GM18502 (cell line): ENCODE results near the gene UBAC1.

Source experiments
- ATAC-seq: cut with Tn5 transposase; IDR thresholded peaks from one replicate; pipeline ENCODE4 v1.9.1; 2021; ENCODE audit warnings: mild to moderate bottlenecking; ENCODE audit not compliant: unreplicated experiment, poor library complexity

The UBAC1 gene

GRCh38 chr9:135994501-135995192 is 33.5 kb upstream of the UBAC1 start:
- ATAC-seq = no peak

GRCh38 chr9:135993765-135994500 is 32.8 kb upstream of the UBAC1 start:
- ATAC-seq = no peak

- ATAC-seq = no peak
Measured at GRCh38 chr9:135993409-135993742, 32.2 kb upstream of the UBAC1 start.

- ATAC-seq = no peak
Measured at GRCh38 chr9:135992486-135993408, 31.6 kb upstream of the UBAC1 start.

GRCh38 chr9:135991771-135992170 is 30.6 kb upstream of the UBAC1 start:
- no peak for ATAC-seq

DNA sequence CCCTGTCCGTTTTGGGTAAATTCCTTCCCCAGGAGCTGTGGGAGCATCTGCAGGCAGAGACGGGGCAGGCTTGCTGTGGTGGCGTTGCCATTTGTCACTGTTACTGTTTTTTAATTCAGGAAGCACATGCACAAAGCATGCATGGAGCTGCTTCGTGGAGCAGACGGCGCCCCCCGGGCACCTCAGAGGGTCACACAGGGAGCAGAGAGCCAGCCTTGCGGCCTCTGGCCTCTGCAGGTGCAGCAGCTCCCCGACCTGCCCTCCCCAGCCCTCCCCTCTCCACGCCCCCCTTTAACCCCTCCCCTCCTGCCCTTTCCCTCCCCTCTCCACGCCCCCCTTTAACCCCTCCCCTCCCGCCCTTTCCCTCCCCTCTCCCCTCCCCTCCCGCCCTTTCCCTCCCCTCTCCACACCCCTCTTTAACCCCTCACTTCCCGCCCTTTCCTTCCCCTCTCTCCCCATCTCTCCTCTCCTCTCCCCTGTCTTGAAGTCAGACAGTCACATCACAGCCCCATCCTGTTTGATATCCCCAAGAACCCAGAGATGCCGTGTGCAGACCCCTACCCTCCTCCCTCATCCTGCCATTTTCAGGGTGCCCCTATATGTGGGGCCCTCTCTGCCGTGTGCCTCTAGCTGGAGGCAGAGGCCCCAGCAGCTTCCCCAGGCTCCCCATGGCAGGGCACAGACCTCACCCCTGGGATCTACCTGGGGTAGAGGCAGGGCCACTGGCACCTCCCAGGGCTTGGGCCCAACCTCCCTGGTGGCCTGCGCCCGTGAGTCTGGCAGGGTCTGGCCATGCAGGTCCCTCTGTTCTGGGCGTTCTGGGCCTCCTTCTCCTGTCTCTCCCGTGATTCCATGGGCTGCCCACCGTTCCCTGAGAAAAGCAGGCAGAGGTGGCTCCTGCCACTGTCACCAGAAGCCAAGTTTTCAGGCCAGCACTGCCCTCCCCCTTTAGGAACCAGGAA is 29.6 kb upstream of the UBAC1 start:
- ATAC-seq = no peak

GRCh38 chr9:135989722-135990467 is 28.7 kb upstream of the UBAC1 start:
- no peak for ATAC-seq

DNA sequence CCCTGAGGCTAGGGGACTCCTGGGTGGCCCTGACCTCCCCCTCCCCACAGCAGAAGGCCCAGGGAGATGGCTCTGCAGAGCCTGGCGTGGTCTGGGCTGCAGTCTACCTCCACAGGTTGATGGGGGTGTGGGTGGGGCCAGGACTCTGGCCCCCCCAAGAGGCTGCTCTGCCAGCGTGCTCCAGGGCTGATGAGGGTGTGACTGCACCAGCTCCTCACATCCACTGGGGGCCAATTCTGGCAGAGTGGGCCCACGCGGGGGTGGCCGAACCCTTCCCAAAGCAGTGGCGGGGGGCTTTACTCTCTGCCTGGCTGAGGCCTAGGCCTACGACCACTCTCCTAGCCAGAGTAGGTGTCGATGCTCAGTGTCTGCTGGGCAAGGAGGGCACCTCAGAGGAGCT is 28.0 kb upstream of the UBAC1 start:
- no peak for ATAC-seq

GRCh38 chr9:135988493-135988892 is 27.3 kb upstream of the UBAC1 start:
- no peak for ATAC-seq

DNA sequence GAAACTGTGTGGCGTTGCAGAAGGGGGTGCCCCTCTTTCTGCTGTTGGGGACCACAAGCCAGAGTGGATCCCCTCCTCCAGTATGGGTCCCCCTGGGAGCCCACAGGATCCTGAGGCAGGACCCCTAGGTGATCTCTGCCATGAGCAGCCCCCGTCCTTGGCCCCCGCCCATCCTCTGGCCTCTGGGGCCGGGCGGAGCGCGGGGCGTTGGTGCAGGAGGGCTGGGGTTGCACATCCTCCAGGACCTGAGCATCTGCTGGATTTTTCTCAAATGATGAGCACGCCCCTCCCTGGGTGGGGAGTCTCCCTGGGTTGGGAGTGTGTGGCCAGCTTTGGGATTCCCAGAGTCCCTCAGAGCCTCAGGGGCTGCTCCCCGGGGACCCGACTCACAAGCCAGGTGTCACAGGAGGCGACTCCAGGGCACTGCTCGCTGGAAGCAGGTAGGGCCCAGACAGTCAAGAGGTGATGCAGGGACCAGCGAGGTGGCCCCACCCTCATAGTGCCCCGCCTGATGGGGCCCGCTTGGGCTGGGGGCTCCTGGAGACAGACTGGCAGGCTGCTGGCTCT is 26.7 kb upstream of the UBAC1 start:
- ATAC-seq = no peak

DNA sequence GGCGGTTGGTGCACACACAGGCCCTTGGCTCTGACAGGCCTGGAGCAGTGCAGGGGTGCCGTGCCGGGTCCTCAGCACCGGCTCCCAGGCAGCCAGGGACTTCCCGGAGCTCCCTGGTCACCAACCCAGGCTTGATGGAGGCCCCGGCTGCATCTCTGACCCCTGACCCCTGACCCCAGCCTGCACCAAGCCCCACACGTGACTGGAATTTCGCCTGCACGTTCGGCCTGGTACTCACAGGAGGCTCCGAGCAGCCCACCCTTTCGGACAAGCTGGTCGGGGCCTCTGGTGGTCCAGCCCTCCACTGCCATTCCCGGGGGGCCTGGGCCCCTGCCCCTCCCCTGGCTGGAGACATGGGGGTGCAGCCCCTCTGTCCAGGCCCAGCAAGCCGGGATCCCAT is 25.4 kb upstream of the UBAC1 start:
- ATAC-seq = no peak

GRCh38 chr9:135985889-135986288 is 24.7 kb upstream of the UBAC1 start:
- no peak for ATAC-seq

DNA sequence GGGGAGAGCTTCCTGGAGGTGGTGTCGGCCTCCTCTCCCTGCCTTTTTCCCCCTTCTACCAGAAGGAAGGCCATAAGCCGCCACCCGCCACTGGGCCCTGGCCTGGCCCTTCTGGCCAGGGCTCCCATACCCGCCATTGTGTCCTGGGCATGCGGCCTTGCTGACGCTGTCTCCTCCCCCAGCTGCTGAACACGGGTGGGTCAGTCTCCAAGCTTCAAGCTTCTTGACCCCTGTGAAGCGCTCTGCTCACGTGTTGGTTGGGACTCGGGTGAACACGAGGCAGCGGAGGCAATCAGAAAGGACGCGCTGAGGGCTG is 24.2 kb upstream of the UBAC1 start:
- no peak for ATAC-seq

DNA sequence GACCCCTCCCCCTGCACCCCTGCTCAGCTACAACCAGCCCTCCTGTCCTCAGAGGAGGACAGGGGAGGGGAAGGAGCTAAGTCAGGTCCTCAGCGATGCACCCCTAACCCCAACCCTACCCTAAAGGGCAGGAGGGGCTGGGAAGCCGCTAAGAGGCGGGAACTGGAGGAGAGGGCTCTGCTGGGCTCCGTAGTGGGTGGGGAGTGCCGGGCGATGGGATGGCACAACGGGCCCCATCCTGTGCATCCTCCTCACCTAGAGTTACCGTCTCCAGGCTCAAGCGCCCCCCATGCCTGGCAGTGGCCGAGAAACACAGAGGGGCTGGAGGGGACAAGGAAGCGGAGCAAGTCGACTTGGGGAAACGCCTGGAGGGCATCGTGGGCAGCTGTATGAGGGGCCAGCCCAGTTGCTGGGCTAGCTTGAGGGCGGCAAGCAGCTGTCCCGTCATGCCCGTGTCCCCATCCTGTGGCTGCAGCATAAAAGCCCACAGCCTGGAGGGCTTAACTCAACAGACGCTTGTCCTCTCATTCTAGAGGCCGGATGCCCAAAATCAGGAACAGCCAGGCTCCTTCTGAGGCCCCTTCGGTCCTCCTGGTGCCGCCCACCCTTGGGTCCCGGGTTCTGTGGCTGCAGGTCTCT is 23.0 kb upstream of the UBAC1 start:
- ATAC-seq = no peak

DNA sequence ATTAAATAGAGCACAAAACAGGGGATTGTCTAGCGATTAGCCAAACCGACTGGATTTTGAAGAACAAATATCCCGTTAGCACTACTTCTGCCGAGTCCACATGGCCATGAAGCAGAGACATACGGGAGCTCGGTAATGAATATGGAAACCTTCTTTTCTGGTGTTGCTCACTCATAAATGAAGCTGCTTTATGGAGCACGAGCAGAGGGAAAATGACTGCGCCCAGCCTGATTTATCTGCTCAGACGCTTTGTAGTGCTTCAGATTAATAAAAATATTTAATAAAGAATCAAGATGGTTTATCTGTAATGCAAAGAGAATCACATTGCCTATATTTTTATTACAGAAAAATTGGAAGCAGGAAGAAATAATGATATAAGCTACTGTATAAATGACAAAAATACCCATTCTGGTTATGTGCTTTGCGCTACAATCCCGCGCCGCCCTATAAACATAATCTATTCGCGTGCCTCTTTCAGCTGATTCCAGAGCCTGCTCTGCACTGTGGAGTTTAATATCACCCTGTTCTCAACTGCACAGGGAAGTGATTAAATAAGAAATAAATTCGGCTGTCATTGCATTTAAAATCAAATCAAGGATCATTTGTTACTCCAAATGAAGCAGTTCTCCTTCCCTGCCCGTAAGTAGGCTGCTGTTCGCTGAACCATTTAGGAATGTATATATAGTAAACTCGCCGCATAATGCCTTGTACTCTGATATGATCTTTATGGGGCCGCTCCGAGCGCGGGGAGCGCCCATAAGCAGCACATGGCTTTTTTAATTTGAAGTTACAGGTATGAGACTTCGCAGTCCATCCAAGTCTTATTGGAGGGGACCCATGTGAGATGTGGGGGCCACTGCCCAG is 22.3 kb upstream of the UBAC1 start:
- no peak for ATAC-seq

DNA sequence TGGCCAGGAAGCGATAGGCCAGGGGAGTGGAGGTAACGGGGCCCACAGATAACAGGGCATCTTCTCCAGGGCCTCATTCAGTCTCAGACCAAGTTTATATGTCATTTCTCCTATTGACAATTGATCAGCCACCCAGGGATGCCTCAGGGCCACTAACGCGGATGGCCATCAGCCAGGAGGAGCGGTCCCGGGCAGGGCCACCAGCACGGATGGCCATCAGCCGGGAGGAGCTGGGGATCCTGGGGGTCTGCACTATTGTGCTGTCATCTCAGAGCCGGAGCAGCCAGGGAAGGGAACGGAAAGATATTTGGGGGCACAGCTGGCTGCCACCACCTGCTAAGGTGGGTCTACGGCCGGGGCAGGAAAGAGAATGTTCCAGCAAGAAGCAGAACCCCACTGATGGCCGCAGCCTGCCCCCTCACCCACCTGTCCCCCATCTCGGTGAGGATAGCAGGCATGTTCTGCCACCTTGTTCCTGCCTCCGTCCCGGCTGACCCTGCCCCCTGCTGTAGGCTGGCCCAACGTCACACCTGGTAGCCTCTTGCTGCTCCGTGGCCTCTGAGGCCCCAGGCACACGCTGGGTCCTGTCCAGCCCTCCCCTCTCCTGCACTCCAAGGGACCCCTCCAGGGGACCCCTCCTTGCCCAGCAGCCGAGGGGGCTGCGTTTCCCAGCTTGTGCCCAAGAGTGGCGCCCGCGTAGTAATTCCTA is 21.5 kb upstream of the UBAC1 start:
- no peak for ATAC-seq

DNA sequence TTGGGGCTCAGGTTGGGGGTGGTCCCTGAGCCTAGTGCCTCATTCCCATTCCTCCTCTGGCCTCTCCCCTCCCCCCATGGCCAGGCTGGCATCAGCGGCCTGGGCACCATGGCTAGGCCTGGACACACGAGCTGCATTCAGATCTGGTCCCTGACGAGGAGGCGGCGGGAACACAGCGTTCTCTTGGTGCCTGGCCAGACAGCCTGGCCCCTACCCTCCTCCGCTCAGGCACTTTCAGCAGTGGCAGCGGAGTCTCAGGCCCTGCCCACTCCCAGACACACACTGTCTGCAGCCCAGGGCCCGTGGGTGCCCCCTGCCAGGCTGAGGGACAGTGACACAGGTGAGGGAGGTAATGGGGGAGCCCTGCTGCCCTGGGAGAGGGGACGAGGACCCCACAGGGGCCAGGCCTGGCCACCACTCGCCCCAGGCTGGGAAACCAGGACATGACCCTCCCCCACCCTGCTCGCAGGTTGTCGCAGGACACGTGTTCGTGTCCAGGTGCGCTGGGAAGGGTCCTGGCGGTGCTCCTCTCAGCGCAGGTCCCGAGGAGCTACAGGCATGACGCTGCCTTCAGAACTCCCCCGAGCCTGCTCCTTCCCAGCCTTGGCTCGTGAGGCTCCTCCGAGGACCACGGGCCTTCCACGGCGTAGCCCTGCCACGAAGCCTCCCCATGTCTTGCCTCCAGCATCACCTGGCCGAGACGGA is 19.9 kb upstream of the UBAC1 start:
- ATAC-seq = no peak
